ENCODE measurements around the gene NKAIN2.
A peak's percentile ranks its signal among the peaks of the same experiment; 100 is the strongest.

NKAIN2 gene

GRCh38 chr6:123803504-123804013 lies at the start of gene NKAIN2:
TSS of gene NKAIN2 (plus strand) at chr6:123803865.
- peak; percentile 21 for DNase-seq

- DNase-seq, result no peak
Measured at GRCh38 chr6:123759472-123759871, 44.2 kb upstream of the NKAIN2 start.

- no peak for DNase-seq
Measured at GRCh38 chr6:123763904-123764303, 39.8 kb upstream of the NKAIN2 start.

GRCh38 chr6:123764722-123765121 lies 38.9 kb upstream of the NKAIN2 start:
- DNase-seq, result no peak

- no peak for DNase-seq
Measured at GRCh38 chr6:123768921-123769320, 34.7 kb upstream of the NKAIN2 start.

- DNase-seq, result no peak
Measured at GRCh38 chr6:123769431-123769830, 34.2 kb upstream of the NKAIN2 start.

- peak; percentile 60 for DNase-seq
Measured at GRCh38 chr6:123770247-123770949, 33.3 kb upstream of the NKAIN2 start.

GRCh38 chr6:123771126-123771525 lies 32.5 kb upstream of the NKAIN2 start:
- no peak for DNase-seq

- no peak for DNase-seq
Measured at GRCh38 chr6:123777563-123777962, 26.1 kb upstream of the NKAIN2 start.

- no peak for DNase-seq
Measured at GRCh38 chr6:123780021-123780420, 23.6 kb upstream of the NKAIN2 start.

GRCh38 chr6:123784330-123784729 lies 19.3 kb upstream of the NKAIN2 start:
- DNase-seq, result no peak

GRCh38 chr6:123785039-123785438 lies 18.6 kb upstream of the NKAIN2 start:
- no peak for DNase-seq

- DNase-seq, result no peak
Measured at GRCh38 chr6:123788319-123788718, 15.3 kb upstream of the NKAIN2 start.

- no peak for DNase-seq
Measured at GRCh38 chr6:123794190-123794589, 9.5 kb upstream of the NKAIN2 start.

- no peak for DNase-seq
Measured at GRCh38 chr6:123794799-123795198, 8.9 kb upstream of the NKAIN2 start.

GRCh38 chr6:123801067-123801466 lies 2.6 kb upstream of the NKAIN2 start:
- no peak for DNase-seq

- DNase-seq, result no peak
Measured at GRCh38 chr6:123802351-123802696, 1.3 kb upstream of the NKAIN2 start.

- peak; percentile 79 for DNase-seq
Measured at GRCh38 chr6:123802697-123803503, 765 bp upstream of the NKAIN2 start.

- no peak for DNase-seq
Measured at GRCh38 chr6:123804014-123804786, 535 bp downstream of the NKAIN2 start.

- DNase-seq, result no peak
Measured at GRCh38 chr6:123804787-123805540, 1.3 kb downstream of the NKAIN2 start.

- DNase-seq, result no peak
Measured at GRCh38 chr6:123805921-123806320, 2.3 kb downstream of the NKAIN2 start.

GRCh38 chr6:123806561-123806960 lies 2.9 kb downstream of the NKAIN2 start:
- DNase-seq, result no peak

GRCh38 chr6:123808556-123808955 lies 4.9 kb downstream of the NKAIN2 start:
- DNase-seq, result no peak

All from RPMI8226 (cell line).